Measurements from ENCODE around the gene CYTH4.

- TF ChIP-seq CTCF (IDR thresholded peaks at IDR 0.05): no peak
- TF ChIP-seq EZH2phosphoT487 (IDR thresholded peaks at IDR 0.05): no peak
These were observed 7.9 kb upstream of the CYTH4 start for GRCh38 chr22:37274380-37274862.

Measured in neural progenitor cell (in vitro differentiated cells).